GM23338 (cell line): ENCODE results near the gene TEX10. TPM values are rescaled to one million over a fixed set of nuclear protein-coding genes. Genes with fewer than 3 reads are reported as not detected.

Source experiments
- ATAC-seq: fragments of 200-7000 bp; cut with Tn5 transposase; 3 replicates; pipeline ENCODE4 v1.9.1; 2020
- DNase-seq: peaks from one replicate; pipeline ENCODE4 v3.0.0-alpha.2; 2015; ENCODE audit warnings: low spot score
- H2AFZ ChIP-seq: fragments of 200-600 bp; sonication (generic); 2 replicates; pipeline ENCODE4 v1.8.0; 2016; ENCODE audit warnings: antibody characterized with exemption, mild to moderate bottlenecking, moderate library complexity
- H3F3A ChIP-seq: fragments of 200-600 bp; sonication (generic); replicated peaks from 2 replicates; pipeline ENCODE4 v1.8.0; 2017; ENCODE audit warnings: antibody characterized with exemption, mixed run types, low read depth
- H3K27ac ChIP-seq: fragments of 200-600 bp; sonication (generic); 2 replicates; pipeline ENCODE4 v1.6.1; 2016; ENCODE audit warnings: low read depth
- H3K27me3 ChIP-seq: fragments of 200-600 bp; sonication (generic); 2 replicates; pipeline ENCODE4 v1.8.0; 2016; ENCODE audit warnings: mild to moderate bottlenecking, mixed run types, moderate library complexity; ENCODE audit not compliant: insufficient read depth
- H3K36me3 ChIP-seq: fragments of 200-600 bp; sonication (generic); 2 replicates; pipeline ENCODE4 v1.8.0; 2016; ENCODE audit warnings: mild to moderate bottlenecking; ENCODE audit not compliant: insufficient read depth
- H3K4me1 ChIP-seq: fragments of 200-600 bp; sonication (generic); 2 replicates; pipeline ENCODE4 v1.8.0; 2016; ENCODE audit warnings: mild to moderate bottlenecking, moderate library complexity; ENCODE audit not compliant: insufficient read depth
- H3K4me2 ChIP-seq: fragments of 200-600 bp; sonication (generic); 2 replicates; pipeline ENCODE4 v1.7.1; 2017; ENCODE audit warnings: mixed run types
- H3K4me3 ChIP-seq: fragments of 200-600 bp; sonication (generic); 2 replicates; pipeline ENCODE4 v1.6.1; 2016; ENCODE audit warnings: mixed run types
- H3K79me2 ChIP-seq: fragments of 200-600 bp; sonication (generic); replicated peaks from 2 replicates; pipeline ENCODE4 v1.8.0; 2017; ENCODE audit warnings: mild to moderate bottlenecking; ENCODE audit not compliant: insufficient read depth
- H3K9me2 ChIP-seq: fragments of 200-600 bp; sonication (generic); 2 replicates; pipeline ENCODE4 v1.8.0; 2017; ENCODE audit not compliant: insufficient read depth
- H4K20me1 ChIP-seq: fragments of 200-600 bp; sonication (generic); replicated peaks from 2 replicates; pipeline ENCODE4 v1.8.0; 2017; ENCODE audit warnings: mild to moderate bottlenecking; ENCODE audit not compliant: insufficient read depth
- H3K27ac Mint-ChIP-seq: 2 replicates; pipeline ENCODE4 v1.8.0; 2020; ENCODE audit warnings: inconsistent platforms, mild to moderate bottlenecking, moderate library complexity, mixed read lengths
- H3K27me3 Mint-ChIP-seq: 3 replicates; pipeline ENCODE4 v1.8.0; 2022; ENCODE audit warnings: low read depth, mild to moderate bottlenecking, moderate library complexity, mixed read lengths, inconsistent platforms; ENCODE audit not compliant: insufficient read depth, poor library complexity
- H3K36me3 Mint-ChIP-seq: 3 replicates; pipeline ENCODE4 v1.8.0; 2021; ENCODE audit warnings: low read depth, mild to moderate bottlenecking, inconsistent platforms, moderate library complexity, mixed read lengths
- H3K4me1 Mint-ChIP-seq: 3 replicates; pipeline ENCODE4 v1.8.0; 2020; ENCODE audit warnings: mild to moderate bottlenecking, inconsistent platforms, mixed read lengths
- H3K4me3 Mint-ChIP-seq: 3 replicates; pipeline ENCODE4 v1.8.0; 2021; ENCODE audit warnings: moderate library complexity, mild to moderate bottlenecking, inconsistent platforms, mixed read lengths
- H3K9me3 Mint-ChIP-seq: 3 replicates; pipeline ENCODE4 v1.8.0; 2020; ENCODE audit warnings: moderate library complexity, mild to moderate bottlenecking, inconsistent platforms, mixed read lengths
- CREB1 ChIP-seq: fragments of 250-450 bp; sonication (Bioruptor Pico); IDR thresholded peaks from 2 replicates; pipeline ENCODE4 v1.5.0; 2020; ENCODE audit warnings: low read depth, mild to moderate bottlenecking, moderate library complexity
- CTCF ChIP-seq, 2 experiments: fragments of 200-600 bp in 1 of 2; sonication (generic) in 1 of 2; conservative IDR thresholded peaks; 2 replicates each; pipeline versions ENCODE4 v1.5.1 to v1.6.1; 2016 to 2017; ENCODE audit warnings: antibody characterized with exemption in 2 of 2, low read depth in 2 of 2, mild to moderate bottlenecking in 2 of 2, moderate library complexity in 1 of 2
- EZH2phosphoT487 ChIP-seq: fragments of 200-600 bp; sonication (generic); IDR thresholded peaks from one replicate; pipeline ENCODE4 v1.8.1; 2018; ENCODE audit warnings: antibody characterized with exemption; ENCODE audit not compliant: unreplicated experiment
- STAT1 ChIP-seq: IDR thresholded peaks from one replicate; pipeline ENCODE4 v1.6.1; 2016; ENCODE audit warnings: antibody characterized with exemption; ENCODE audit not compliant: unreplicated experiment
- ZNF462 ChIP-seq: fragments of 250-450 bp; sonication (Bioruptor Pico); IDR thresholded peaks from 2 replicates; pipeline ENCODE4 v1.5.0; 2020; ENCODE audit warnings: mild to moderate bottlenecking, moderate library complexity
- polyA plus RNA-seq: library from polyadenylated mRNA; unstranded; fragments of >200 nt; fragmentation: Nextera tagmentation; extraction: Ambion mirVana; gene quantifications from 2 replicates; pipeline ENCODE4 v1.2.1, GENCODE V29; 2016
- total RNA-seq: library from RNA; depleted of rRNA; stranded (reverse); fragments of >200 nt; shearing (Covaris generic); gene quantifications from 2 replicates; pipeline ENCODE4 v1.2.3, GENCODE V29; 2014
- TF ChIP-seq, protein P1 (sequence below): IDR thresholded peaks from 2 replicates; pipeline ENCODE4 v1.6.1; 2016; ENCODE audit warnings: antibody characterized with exemption
- TF ChIP-seq, protein P2 (sequence below): IDR thresholded peaks from one replicate; pipeline ENCODE4 v1.6.1; 2018; ENCODE audit warnings: antibody characterized with exemption; ENCODE audit not compliant: unreplicated experiment

TEX10 gene
- total and polyA plus RNA-seq, 2 experiments from 2014 or later, result 35.0 to 102 TPM

DNA sequence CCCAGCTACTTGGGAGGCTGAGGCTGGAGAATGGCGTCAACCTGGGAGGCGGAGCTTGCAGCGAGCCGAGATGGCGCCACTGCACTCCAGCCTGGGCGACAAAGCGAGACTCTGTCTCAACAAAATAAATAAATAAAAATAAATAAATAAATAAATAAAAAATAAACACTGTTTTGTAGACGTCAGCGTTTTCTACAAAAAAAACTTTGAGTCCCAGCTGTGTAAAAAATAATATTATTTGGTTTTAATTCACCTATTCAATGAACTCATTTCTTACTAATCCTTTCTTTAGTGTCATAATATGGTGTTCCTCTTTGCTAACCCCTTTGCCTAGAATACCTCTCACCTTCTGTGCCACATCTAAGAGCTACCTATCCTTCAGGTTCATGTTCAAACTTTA, 44.0 kb upstream of the TEX10 start:
- H2AFZ ChIP-seq, result no peak overlapping the region
- Mint-ChIP-seq H3K4me1 (peaks cover 10% of the 10 kb centered on the region; the same call in 2 of the 3 replicates), H3K27ac (no peak overlapping the region), H3K9me3 (peaks cover 17% of the 10 kb centered on the region), H3K36me3 (peaks cover 23% of the 10 kb centered on the region), H3K27me3 (peaks cover 4% of the 10 kb centered on the region), H3K4me3 (no peak overlapping the region)
- H3F3A ChIP-seq, result 0 out of 2 replicates have a peak, but pooled peaks cover 3% of the 10 kb centered on the region
- no peaks in the 10 kb centered on the region for H3K27me3 ChIP-seq
- no peak for DNase-seq
- H3K27ac ChIP-seq, result no peak overlapping the region
- peaks cover 11% of the 10 kb centered on the region; the same call in 1 of the 2 replicates for H3K4me1 ChIP-seq
- no peaks in the 10 kb centered on the region for H3K9me2 ChIP-seq
- no peak for ATAC-seq
- no peak for TF ChIP-seq STAT1
- TF ChIP-seq ZNF462 (CRISPR knock-in tag), result no peak
- TF ChIP-seq, protein P1, sequence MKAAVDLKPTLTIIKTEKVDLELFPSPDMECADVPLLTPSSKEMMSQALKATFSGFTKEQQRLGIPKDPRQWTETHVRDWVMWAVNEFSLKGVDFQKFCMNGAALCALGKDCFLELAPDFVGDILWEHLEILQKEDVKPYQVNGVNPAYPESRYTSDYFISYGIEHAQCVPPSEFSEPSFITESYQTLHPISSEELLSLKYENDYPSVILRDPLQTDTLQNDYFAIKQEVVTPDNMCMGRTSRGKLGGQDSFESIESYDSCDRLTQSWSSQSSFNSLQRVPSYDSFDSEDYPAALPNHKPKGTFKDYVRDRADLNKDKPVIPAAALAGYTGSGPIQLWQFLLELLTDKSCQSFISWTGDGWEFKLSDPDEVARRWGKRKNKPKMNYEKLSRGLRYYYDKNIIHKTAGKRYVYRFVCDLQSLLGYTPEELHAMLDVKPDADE, result no peak
- H3K36me3 ChIP-seq, result no peaks in the 10 kb centered on the region
- no peak overlapping the region for H3K4me2 ChIP-seq
- H3K79me2 ChIP-seq, result no peaks in the 10 kb centered on the region
- H4K20me1 ChIP-seq, result no peaks in the 10 kb centered on the region
- H3K4me3 ChIP-seq, result no peak overlapping the region

DNA sequence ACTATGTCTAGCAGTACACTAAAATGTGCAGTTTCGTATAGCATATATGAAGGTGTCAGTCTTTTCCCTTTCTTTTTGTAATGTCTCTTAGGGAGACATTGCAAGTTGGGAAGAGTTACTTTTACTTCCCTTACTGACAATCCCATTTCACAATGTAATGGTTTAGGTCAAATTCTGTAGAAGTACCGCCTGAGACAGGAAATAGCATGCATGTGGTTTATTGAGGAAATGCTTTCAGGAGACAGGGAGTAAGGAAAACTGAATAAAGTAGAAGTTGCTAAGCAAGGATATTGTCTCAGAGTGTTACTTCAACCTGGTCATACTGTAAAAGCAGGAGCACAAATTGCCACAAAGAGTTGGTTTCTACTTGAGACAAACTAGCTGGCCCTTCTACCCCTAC, 42.1 kb upstream of the TEX10 start:
- H3K9me2 ChIP-seq, result no peaks in the 10 kb centered on the region
- 0 out of 2 replicates have a peak, but pooled peaks cover 3% of the 10 kb centered on the region for H3F3A ChIP-seq
- Mint-ChIP-seq H3K4me1 (peaks cover 10% of the 10 kb centered on the region; the same call in 2 of the 3 replicates), H3K9me3 (peaks cover 28% of the 10 kb centered on the region), H3K27ac (no peak overlapping the region), H3K36me3 (peaks cover 34% of the 10 kb centered on the region), H3K27me3 (peaks cover 2% of the 10 kb centered on the region), H3K4me3 (no peak overlapping the region)
- no peaks in the 10 kb centered on the region for H3K36me3 ChIP-seq
- no peak overlapping the region for H3K4me3 ChIP-seq
- no peak overlapping the region for H3K4me2 ChIP-seq
- H3K27me3 ChIP-seq, result no peaks in the 10 kb centered on the region
- H3K79me2 ChIP-seq, result no peaks in the 10 kb centered on the region
- no peak overlapping the region for H2AFZ ChIP-seq
- H4K20me1 ChIP-seq, result no peaks in the 10 kb centered on the region
- DNase-seq (no peak), ATAC-seq (no peak)
- H3K4me1 ChIP-seq, result peaks cover 11% of the 10 kb centered on the region; the same call in 1 of the 2 replicates
- no peak overlapping the region for H3K27ac ChIP-seq
- no peak for TF ChIP-seq CTCF (conservative IDR thresholded peaks at IDR 0.05; ENCODE audit: low read depth in 2 of 2)
- TF ChIP-seq EZH2phosphoT487, result no peak
- TF ChIP-seq, protein P1, result no peak
- no peak for TF ChIP-seq CREB1 (CRISPR knock-in tag)
- TF ChIP-seq, protein P2, sequence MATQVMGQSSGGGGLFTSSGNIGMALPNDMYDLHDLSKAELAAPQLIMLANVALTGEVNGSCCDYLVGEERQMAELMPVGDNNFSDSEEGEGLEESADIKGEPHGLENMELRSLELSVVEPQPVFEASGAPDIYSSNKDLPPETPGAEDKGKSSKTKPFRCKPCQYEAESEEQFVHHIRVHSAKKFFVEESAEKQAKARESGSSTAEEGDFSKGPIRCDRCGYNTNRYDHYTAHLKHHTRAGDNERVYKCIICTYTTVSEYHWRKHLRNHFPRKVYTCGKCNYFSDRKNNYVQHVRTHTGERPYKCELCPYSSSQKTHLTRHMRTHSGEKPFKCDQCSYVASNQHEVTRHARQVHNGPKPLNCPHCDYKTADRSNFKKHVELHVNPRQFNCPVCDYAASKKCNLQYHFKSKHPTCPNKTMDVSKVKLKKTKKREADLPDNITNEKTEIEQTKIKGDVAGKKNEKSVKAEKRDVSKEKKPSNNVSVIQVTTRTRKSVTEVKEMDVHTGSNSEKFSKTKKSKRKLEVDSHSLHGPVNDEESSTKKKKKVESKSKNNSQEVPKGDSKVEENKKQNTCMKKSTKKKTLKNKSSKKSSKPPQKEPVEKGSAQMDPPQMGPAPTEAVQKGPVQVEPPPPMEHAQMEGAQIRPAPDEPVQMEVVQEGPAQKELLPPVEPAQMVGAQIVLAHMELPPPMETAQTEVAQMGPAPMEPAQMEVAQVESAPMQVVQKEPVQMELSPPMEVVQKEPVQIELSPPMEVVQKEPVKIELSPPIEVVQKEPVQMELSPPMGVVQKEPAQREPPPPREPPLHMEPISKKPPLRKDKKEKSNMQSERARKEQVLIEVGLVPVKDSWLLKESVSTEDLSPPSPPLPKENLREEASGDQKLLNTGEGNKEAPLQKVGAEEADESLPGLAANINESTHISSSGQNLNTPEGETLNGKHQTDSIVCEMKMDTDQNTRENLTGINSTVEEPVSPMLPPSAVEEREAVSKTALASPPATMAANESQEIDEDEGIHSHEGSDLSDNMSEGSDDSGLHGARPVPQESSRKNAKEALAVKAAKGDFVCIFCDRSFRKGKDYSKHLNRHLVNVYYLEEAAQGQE, result no peak
